ENCODE results near the gene NECTIN4.
A peak's percentile ranks its signal among the peaks of the same experiment; 100 is the strongest.
"Not testable (repeated sequence)": the region's sequence is repeated elsewhere in the genome, so short reads cannot be mapped to it uniquely, and the experiment has no call there.

Gene NECTIN4

GRCh38 chr1:161089251-161089924, at the start of gene NECTIN4:
TSS of gene NECTIN4 (minus strand) at chr1:161089558. CDS start at chr1:161089296, 262 bp downstream.
- DNase-seq: no peak

- no peak for DNase-seq
Observed at GRCh38 chr1:161138431-161138830, 49.1 kb upstream of the NECTIN4 start.

- DNase-seq: no peak
Observed at GRCh38 chr1:161137881-161138280, 48.5 kb upstream of the NECTIN4 start.

GRCh38 chr1:161133220-161133740, 43.9 kb upstream of the NECTIN4 start:
- no peak for DNase-seq

- DNase-seq: peak; percentile 98
Observed at GRCh38 chr1:161132410-161133219, 43.3 kb upstream of the NECTIN4 start, which contains the start of gene DEDD. TSS of gene DEDD (minus strand) at chr1:161132667. CDS start at chr1:161124462, 8,205 bp downstream.

GRCh38 chr1:161131523-161132409, 42.4 kb upstream of the NECTIN4 start:
- DNase-seq: no peak

GRCh38 chr1:161130266-161130665, 40.9 kb upstream of the NECTIN4 start:
- no peak for DNase-seq

GRCh38 chr1:161128591-161129420, 39.4 kb upstream of the NECTIN4 start:
- DNase-seq: no peak

- DNase-seq: no peak
Observed at GRCh38 chr1:161127649-161128048, 38.3 kb upstream of the NECTIN4 start.

GRCh38 chr1:161122967-161123366, 33.6 kb upstream of the NECTIN4 start:
- DNase-seq: no peak

GRCh38 chr1:161121834-161122233, 32.5 kb upstream of the NECTIN4 start:
- DNase-seq: no peak

- no peak for DNase-seq
Observed at GRCh38 chr1:161121042-161121650, 31.8 kb upstream of the NECTIN4 start.

- no peak for DNase-seq
Observed at GRCh38 chr1:161119092-161119903, 29.9 kb upstream of the NECTIN4 start.

GRCh38 chr1:161117759-161118581, 28.6 kb upstream of the NECTIN4 start, which contains the start of the genes NIT1 and PFDN2:
TSS of gene NIT1 (plus strand) at chr1:161118105. CDS start at chr1:161118177, 72 bp downstream.
TSS of gene PFDN2 (minus strand) at chr1:161118037. CDS start at chr1:161118026, 11 bp downstream.
- DNase-seq: peak; percentile 76

GRCh38 chr1:161115961-161116360, 26.6 kb upstream of the NECTIN4 start:
- DNase-seq: not testable (repeated sequence)

GRCh38 chr1:161115132-161115711, 25.9 kb upstream of the NECTIN4 start:
- no peak for DNase-seq

GRCh38 chr1:161114556-161114955, 25.2 kb upstream of the NECTIN4 start:
- DNase-seq: no peak

- no peak for DNase-seq
Observed at GRCh38 chr1:161113915-161114314, 24.6 kb upstream of the NECTIN4 start.

- DNase-seq: no peak
Observed at GRCh38 chr1:161111527-161111926, 22.2 kb upstream of the NECTIN4 start.
